M059J (cell line): ENCODE data around the gene MDN1. TPM values are rescaled to one million over a fixed set of nuclear protein-coding genes. Genes with fewer than 3 reads are reported as not detected.

ENCODE experiments used
- DNase-seq: peaks from one replicate; pipeline ENCODE4 v3.0.0-alpha.2; 2012; ENCODE audit warnings: low read depth
- total RNA-seq: library from RNA; depleted of rRNA; stranded (reverse); fragments of >200 nt; shearing (Covaris generic); gene quantifications from 2 replicates; pipeline ENCODE4 v1.2.3, GENCODE V29; 2014; rRNA removed

Gene MDN1
- total RNA-seq, 1 experiment from 2014 or later, result 8.7 TPM

- DNase-seq, result no peak
Measured at GRCh38 chr6:89597372-89597771, 222.2 kb downstream of the MDN1 start.

DNA sequence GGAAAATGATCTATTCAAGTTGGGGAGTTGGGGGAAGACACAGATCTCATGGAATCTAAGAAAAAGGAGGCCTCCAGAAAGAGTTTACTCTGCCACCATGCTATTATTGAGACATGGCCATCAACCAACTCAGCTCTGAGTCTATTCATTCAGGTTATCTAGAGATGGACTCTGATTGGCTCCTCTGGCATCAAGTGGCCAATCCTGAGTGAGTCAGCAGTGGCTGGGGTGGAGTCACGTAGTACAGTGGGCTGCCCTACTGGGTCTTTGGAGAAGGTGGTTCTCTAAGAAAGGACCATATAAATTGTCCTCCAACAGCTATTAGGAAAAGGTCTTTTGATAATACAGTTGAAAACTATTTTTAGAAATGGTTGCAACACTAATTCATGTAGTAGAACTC is 223.1 kb downstream of the MDN1 start:
- no peak for DNase-seq

- DNase-seq, result no peak
Measured at GRCh38 chr6:89596056-89596455, 223.5 kb downstream of the MDN1 start.

Other genes starting within 250 kb of the MDN1 start
- 20.6 and 25.1 TPM in 2 replicates for gene LYRM2, start 181.0 kb downstream of the MDN1 start, total RNA-seq
- gene CASP8AP2, start 10.1 kb upstream of the MDN1 start, total RNA-seq, result 9.3 and 11.4 TPM in 2 replicates
- gene GJA10, start 74.7 kb upstream of the MDN1 start, total RNA-seq, result not detected in 2 replicates